HG03039 (cell line): ENCODE results near the gene BRSK1.

Experiments
- ATAC-seq: cut with Tn5 transposase; IDR thresholded peaks from one replicate; pipeline ENCODE4 v1.9.1; 2021; ENCODE audit warnings: mild to moderate bottlenecking, moderate library complexity; ENCODE audit not compliant: unreplicated experiment

The BRSK1 gene

DNA sequence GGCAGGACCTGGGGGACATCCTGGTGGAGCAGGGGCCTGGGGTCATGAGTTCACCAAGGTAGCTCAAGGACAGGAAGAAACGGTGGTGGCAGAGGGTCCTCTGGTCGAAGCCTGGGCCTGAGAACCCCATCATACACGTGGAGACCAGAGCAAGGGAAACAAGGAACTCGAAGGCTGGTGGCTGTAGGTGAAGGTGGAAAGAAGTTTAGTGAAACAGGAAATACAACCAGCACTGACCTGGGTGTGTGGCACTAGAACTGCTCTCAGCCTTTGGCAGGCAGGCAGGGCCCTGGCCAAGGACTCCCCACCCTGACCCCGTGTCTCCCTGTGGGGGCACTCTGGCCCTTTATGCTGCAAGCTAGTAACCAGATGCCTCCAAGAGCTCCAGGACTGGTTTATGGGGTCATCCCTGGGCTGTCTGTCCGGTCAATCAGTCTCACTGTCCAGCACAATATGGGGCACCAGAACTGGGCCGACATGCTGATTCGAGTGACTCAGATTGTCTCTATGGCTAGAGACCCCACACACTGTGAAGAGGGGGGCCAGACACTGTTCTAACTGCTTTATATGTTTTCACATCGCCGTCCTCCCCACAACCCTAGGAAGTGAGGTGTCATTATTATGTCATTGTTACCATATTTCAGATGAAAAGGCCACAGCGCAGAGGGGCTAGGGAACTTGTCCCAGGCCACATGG lies 67.0 kb downstream of the BRSK1 start:
- no peak for ATAC-seq

DNA sequence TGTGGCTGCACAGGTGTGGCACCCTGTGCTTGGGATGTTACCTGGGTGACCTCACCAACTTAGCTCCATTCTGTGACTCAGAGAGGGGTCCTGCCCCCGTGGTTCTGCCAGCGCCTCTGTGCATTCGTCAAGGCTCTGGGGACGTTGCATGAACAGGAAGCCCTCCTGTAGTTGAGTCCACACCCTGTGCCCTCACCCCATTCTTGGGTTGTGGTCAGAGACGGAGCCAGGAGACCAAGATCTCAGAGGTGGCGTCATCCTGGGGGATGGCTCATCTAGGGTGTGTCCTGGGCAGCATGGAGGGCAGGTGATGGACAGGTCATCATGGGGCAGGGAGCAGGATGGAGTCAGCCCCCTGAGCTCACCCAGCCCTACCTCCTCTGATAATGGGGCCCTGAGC lies 68.2 kb downstream of the BRSK1 start:
- ATAC-seq: no peak

DNA sequence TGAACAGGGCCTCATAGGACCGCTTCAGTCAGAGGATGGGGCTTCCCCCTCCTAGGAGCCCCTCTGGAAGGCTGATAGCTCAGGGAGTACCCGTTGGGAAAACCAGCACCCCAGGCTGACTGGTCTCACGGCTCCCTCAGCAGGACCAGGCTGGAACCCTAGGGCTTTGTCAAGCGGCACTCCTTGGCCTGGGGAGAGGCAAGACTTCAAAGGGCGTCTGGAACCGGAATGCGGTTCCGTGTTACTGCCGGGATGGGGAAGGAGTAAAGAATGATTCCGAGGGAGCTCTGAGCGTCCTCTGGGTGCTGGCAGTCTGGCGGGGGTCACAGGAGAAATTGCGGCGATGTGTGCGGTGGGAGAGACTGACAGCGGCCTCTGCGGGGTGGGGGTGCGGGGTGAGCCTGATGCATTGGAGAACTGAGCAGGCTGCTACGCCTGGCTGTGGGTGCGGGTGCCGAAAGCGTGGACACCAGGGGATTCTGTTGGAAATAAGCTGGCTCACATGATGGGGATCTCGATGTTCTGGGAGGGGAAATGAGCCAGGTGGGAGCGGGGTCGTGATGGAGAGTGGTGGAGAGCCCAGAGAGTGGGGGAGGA lies 68.8 kb downstream of the BRSK1 start:
- ATAC-seq: no peak

DNA sequence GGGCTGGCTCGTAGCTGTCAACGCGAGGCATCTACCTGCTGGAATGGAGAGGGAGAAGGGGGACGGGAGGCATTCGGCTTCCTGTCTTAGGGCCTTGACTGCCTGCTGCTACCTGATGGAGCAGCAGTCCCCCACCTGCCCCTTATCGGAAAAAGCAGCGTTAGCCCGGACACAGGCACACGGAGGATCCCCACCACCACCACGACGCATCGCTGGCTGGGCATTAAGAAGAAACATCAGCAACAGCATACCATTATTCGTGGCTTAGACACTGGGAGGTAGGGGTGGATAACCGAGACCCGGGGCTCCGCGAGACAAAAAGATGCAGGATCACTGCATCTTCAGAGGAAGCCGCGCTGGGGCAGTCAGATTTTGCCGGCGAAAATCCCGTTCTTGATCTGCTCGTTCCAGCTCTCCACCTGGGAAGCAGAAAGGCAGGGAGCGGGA lies 69.6 kb downstream of the BRSK1 start:
- ATAC-seq: no peak

DNA sequence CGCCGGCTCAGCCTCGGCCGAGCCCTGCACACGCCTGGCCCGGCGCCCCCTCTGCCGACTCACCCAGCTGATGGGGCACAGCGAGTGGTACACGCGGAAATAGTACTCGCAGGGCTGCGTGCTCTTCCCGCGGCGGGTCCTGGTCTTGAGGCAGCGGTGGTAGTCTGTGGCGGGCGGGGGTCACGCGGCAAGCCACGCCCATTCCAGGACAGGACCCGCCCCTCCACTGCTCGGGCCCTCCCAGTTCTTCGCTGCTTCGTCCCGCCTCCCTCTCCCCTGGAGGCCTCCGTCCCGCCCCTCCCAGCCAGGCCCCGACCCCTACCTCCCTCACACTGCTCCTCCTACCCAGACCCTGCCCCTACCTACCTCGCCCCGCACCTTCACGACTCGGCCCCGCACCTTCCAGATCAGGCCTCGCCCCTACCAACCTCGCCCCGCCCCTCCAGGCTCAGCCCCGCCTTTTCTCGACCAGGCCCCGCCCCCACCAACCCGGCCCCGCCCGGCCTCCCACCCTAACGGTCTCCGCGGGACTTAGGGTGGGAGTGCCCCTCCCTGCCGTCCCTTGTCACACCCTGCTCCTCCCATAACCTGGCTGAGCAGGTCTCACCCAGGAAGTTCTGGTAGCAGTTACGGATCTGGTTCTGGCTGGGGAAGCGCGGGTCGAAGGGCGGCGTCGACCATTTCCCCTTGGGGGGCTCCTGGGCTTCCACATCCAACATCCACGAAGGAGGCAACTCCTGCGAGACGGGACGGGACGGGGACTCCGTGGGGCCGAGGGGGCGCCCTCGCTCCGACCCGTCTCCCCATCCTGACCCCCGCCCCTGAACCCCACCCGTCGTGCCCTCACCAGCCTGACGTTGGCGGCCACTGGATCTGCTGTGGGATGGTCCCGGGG lies 70.3 kb downstream of the BRSK1 start:
- ATAC-seq: no peak

DNA sequence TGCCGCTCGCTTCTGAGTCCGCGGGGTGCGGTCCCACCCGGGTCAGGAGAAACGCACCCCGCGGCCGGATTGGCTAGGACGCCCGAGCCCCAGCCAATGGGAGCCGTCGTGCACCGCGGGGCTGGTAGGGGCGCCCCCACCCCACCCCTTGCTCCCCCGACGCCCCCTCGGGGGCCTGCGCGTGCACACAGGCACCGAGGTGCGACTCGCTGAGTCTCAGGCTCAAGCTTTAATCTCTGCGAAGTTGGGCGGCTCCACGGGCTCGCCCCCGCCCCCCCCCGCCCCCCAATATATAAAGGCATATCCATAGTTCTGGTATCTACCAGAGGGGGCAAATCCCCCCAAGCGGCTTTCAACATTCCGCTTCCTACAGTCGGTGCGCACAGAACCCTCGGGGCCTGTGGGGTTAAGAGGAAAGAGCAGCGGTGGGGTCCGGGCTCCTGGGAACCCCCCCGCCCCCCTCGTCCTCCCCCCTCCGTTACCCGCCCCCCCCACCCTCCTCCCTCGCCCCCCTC lies 71.0 kb downstream of the BRSK1 start, which contains the start of gene COX6B2:
Gene COX6B2, minus strand, starts transcription at position 22 of the 515 bp plus-strand sequence. CDS start 198 bp downstream, outside the sequence.
- no peak for ATAC-seq

DNA sequence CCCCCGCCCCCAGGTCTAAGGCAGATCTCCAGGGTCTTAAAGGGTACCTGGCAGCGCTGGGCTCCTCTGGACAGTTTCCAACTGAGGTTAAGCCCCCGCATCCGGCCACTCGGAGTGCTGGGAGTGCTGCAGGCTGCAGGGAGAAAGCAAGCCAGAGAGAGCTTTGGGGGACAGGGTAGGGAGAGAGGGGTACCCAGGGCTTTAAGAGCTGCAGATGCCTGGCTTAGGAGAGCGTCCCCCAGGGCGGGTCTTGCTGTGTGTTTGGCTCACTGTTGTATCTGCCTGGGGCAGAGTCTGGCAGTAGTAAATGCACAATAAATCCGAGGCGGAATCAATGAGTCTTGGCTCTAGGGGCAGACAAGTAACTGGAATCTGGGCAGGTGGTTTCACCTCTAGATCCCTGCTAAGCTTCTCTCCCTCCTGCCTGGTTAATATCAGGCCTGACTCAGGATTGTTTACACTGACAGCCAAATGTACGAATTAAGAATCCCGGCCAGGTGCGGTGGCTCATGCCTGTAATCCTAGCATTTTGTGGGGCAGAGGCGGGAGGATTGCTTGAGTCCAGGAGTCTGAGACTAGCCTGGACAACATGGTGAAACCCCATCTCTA lies 71.5 kb downstream of the BRSK1 start:
- no peak for ATAC-seq

DNA sequence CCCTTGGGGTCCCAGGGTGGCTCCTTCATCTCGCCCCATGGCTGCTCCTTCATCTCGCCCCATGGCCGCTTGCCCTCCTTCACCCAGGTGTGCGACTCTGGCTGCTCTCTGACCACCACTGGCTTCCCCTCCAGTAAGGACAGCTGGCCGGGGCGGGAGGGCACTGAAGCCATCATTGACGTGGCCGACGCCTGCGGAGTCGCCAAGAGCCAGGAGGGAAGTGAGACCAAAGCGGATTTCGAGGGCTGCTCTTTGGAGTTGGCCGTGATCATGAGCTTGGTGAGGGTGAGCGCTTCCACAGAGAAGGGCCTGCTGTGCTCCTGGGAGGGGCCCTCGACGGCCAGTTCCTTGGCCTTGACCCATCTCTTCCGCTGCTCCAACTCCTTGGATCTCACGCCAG lies 74.7 kb downstream of the BRSK1 start:
- ATAC-seq: no peak

DNA sequence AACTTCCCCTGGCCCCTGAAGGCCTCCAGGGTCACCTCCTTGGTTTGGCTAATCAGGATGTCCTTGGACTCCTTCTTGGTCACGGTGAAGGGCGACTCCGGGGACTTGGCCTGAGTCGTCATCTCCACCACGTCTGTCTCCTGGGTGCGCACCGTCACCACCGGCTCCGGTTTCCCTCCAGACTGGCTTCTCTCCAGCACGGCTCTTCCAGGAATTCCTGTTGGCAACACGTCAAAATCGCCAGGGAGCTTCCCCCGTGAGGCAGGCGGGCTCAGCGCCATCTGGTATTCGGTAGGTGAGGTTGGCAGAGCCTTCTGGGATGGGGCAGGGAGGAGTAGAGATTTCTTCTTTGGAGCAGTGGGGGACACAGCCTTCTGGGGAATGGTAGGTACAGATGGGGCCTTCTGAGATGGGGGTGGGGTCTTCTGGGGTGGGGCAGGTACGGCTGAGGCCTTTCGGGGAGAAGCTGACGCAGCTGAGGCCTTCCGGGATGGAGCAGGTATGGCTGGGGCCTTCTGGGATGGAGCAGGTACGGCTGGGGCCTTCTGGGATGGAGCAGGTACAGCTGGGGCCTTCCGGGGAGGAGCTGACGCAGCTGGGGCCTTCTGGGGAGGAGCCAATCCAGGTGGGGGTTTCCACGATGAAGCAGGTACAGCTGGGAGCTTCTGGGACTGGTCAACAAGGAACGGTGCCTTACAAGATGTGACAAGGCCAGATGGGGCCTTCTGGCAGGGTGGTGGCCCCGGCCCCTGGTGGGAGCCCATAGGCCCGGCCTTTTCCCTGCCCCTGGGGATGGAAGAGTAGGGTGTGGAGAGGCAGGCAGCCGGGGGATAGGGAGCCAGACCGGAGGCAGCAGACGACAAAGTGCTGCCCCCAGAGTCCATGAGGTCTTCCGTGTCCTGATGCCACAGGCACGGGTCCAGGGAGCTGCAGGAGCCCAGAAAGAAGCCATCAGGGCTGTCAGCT lies 75.4 kb downstream of the BRSK1 start:
- ATAC-seq: no peak

DNA sequence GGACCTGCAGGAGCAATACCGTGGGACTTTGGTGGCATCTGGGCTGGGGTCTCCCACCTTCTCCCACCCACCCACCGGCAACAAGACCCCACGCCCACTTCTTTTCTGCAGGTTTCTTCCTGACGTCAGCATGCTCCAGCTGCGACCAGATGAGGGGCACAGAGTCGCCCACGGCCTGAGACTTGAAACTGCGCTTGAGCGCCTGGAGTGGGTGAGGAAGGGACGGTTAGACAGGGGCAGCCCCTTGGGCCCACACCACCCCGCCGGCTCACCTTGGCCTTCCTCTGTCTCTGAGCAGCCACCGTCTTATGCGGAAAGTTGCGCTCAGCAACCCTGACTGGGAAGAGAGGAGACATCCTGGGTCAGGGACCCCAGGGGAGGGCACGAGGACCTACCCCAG lies 77.1 kb downstream of the BRSK1 start:
- ATAC-seq: no peak
